PC-3 (cell line): ENCODE data around the gene TEX19.

Source experiments
- CTCF ChIP-seq: fragments of 300-600 bp; sonication (generic); conservative IDR thresholded peaks from 2 replicates; pipeline ENCODE4 v1.5.1; 2017; ENCODE audit warnings: antibody characterized with exemption, low read depth, mild to moderate bottlenecking, low read length
- EZH2 ChIP-seq: fragments of 300-600 bp; sonication (generic); IDR thresholded peaks from one replicate; pipeline ENCODE4 v1.6.1; 2017; ENCODE audit warnings: antibody characterized with exemption, mild to moderate bottlenecking, low read length; ENCODE audit not compliant: unreplicated experiment

GRCh38 chr17:82350182-82351030 lies 8.6 kb upstream of the TEX19 start:
- no peak for TF ChIP-seq CTCF
- no peak for TF ChIP-seq EZH2
